Adrenal gland (tissue), 12 donors: ENCODE measurements around the gene HPS3. TPM values are rescaled to one million over a fixed set of nuclear protein-coding genes. Genes with fewer than 3 reads are reported as not detected.
A peak's percentile ranks its signal among the peaks of the same experiment; 100 is the strongest.

Experiments
- DNase-seq, 7 donors: peaks; one replicate each; pipeline ENCODE4 v3.0.0-alpha.2; 2019 to 2020
- H3K27ac ChIP-seq, 5 donors: fragments of 200-600 bp; sonication (generic) in 4 of 5; 1 replicate in 3 of 5; 2 replicates in 2 of 5; pipeline versions ENCODE4 v1.5.1 to v1.8.0; 2016 to 2020; ENCODE audit warnings: mild to moderate bottlenecking in 1 of 5
- H3K27me3 ChIP-seq: fragments of 200-600 bp; 2 replicates; pipeline ENCODE4 v1.8.0; 2021
- H3K36me3 ChIP-seq, 2 donors: fragments of 200-600 bp; replicated peaks in 1 of 2; 1 replicate in 1 of 2; 2 replicates in 1 of 2; pipeline versions ENCODE4 v1.5.1 to v1.8.0; 2018 to 2022
- H3K4me1 ChIP-seq, 2 donors: fragments of 200-600 bp; replicated peaks in 1 of 2; 1 replicate in 1 of 2; 2 replicates in 1 of 2; pipeline versions ENCODE4 v1.5.1 to v1.8.0; 2018 to 2021
- H3K4me3 ChIP-seq, 4 donors: fragments of 200-600 bp; sonication (generic) in 3 of 4; one replicate each; pipeline ENCODE4 v1.5.1; 2016 to 2018
- H3K9me3 ChIP-seq, 3 donors: fragments of 200-600 bp; sonication (generic) in 1 of 3; replicated peaks in 1 of 3; 1 replicate in 2 of 3; 2 replicates in 1 of 3; pipeline versions ENCODE4 v1.5.1 to v1.8.0; 2016 to 2021
- CTCF ChIP-seq, 6 experiments: fragments of 450-650 bp in 4 of 6; fragments of 200-600 bp in 2 of 6; sonication (generic) in 1 of 6; IDR thresholded peaks; 1 replicate in 5 of 6; 2 replicates in 1 of 6; pipeline versions ENCODE4 v1.5.1 to v1.8.0; 2016 to 2021; ENCODE audit warnings: antibody characterized with exemption in 6 of 6, mild to moderate bottlenecking in 2 of 6, moderate library complexity in 1 of 6
- POLR2A ChIP-seq, 2 donors: fragments of 450-650 bp; IDR thresholded peaks; one replicate each; pipeline ENCODE4 v1.6.1; 2017; ENCODE audit warnings: antibody characterized with exemption in 2 of 2, mild to moderate bottlenecking in 2 of 2, moderate library complexity in 1 of 2
- WGBS, 4 donors: extraction: QIAGEN DNeasy Blood & Tissue Kit in 2 of 4; methylation state at CpG; one replicate each; pipeline versions ENCODE4 v1.1.5 to v1.1.7; 2013 to 2017; 5-methylcytosine and 5-hydroxymethylcytosine counted together
- intact Hi-C, 2 donors: fragments of 100-400 bp; cut with DNase I; formaldehyde crosslinking; loops; one replicate each; pipeline versions ENCODE4 v1.14.1 to v1.15.0; 2022 to 2023
- polyA plus RNA-seq, 3 donors: library from polyadenylated mRNA; stranded (reverse); fragments of 200-250 nt in 2 of 3; fragments of 350-450 nt in 1 of 3; fragmentation: Illumina TruSeq in 1 of 3; extraction: RNeasy Lipid Tissue Mini Kit (QIAGEN cat#74804) in 1 of 3; gene quantifications; one replicate each; pipeline ENCODE4 v1.2.3, GENCODE V29; 2013 to 2014
- total RNA-seq, 9 donors: library from RNA; depleted of rRNA in 4 of 9; stranded (reverse); fragments of >200 nt in 4 of 9; fragments of 120-200 nt in 1 of 9; fragmentation: NEBNext Ultra II Directional in 1 of 9; extraction: Animal tissue kit (Norgen Biotek cat#: 25700) in 1 of 9; gene quantifications; one replicate each; pipeline versions ENCODE4 v1.1.0 to v1.2.4, GENCODE V29; 2013 to 2023
- donor health status: healthy with polysubstance abuse.
- donor health status: Bipolar disorder and iron deficiency.
- donor health status: DM: yes; HTN: yes; CAD: no.
- donor health status: DM: no; HTN: no; CAD: no.
- donor health status: DM: no; HTN: no; CAD: no.
- donor health status: DM: yes; HTN: yes; CAD: no.

Gene HPS3
- total and polyA plus RNA-seq, 12 donors, result 6.7 to 38.2 (median 28.9) TPM

DNA sequence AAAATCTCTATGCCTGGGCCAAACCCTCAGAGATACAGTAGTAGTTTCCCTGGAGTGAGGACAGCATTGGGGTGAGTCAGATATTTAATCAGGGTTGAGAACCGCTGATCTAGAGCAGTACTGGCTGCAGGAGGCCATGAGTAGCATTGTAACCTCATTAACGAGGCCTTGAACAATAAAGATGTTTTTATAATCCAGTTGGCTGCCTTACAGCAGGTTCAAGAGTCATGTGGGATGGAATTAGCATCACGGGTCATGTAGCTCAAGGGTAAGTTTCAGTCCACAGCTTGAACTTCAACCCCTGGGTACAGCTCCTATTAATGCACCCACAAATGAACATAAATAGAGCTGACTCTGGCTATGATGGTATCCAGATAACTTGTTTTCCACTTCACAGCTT lies 5.1 kb downstream of the HPS3 start:
- peak overlapping the region; percentile 1 to 82 (median 36) for H3K27ac ChIP-seq
- H3K4me3 ChIP-seq, result no peak overlapping the region
- H3K9me3 ChIP-seq, result no peaks in the 10 kb centered on the region
- intact Hi-C loops, result no loop called here
- 23 to 43% (median 28%) methylated on average over 3 of the region's 3 CpGs for WGBS, 4 donors
- no peaks in the 10 kb centered on the region for H3K27me3 ChIP-seq
- peak; percentile 55 to 81 (median 68) for DNase-seq
- no peaks in the 10 kb centered on the region for H3K36me3 ChIP-seq
- H3K4me1 ChIP-seq, result peaks cover 10 to 38% of the 10 kb centered on the region in 2 donors
- no peak for TF ChIP-seq CTCF (IDR thresholded peaks at IDR 0.05)
- peak in 1 of 2 donors; percentile 22 for TF ChIP-seq POLR2A (IDR thresholded peaks at IDR 0.05)

- H3K27me3 ChIP-seq, result no peaks in the 10 kb centered on the region
- DNase-seq, result no peak
- peaks cover 0 to 11% of the 10 kb centered on the region in 2 donors for H3K4me1 ChIP-seq
- intact Hi-C loops, result no loop called here
- no peak for TF ChIP-seq POLR2A (IDR thresholded peaks at IDR 0.05)
- no peak for TF ChIP-seq CTCF (IDR thresholded peaks at IDR 0.05)
- H3K27ac ChIP-seq, result no peak overlapping the region
- WGBS, 4 donors, result 63 to 83% (median 71%) methylated on average over 4 of the region's 4 CpGs
- peaks cover 0 to 10% of the 10 kb centered on the region in 2 donors for H3K36me3 ChIP-seq
- H3K9me3 ChIP-seq, result no peaks in the 10 kb centered on the region
- H3K4me3 ChIP-seq, result no peak overlapping the region
Measured at GRCh38 chr3:149142682-149143081, 13.2 kb downstream of the HPS3 start.

DNA sequence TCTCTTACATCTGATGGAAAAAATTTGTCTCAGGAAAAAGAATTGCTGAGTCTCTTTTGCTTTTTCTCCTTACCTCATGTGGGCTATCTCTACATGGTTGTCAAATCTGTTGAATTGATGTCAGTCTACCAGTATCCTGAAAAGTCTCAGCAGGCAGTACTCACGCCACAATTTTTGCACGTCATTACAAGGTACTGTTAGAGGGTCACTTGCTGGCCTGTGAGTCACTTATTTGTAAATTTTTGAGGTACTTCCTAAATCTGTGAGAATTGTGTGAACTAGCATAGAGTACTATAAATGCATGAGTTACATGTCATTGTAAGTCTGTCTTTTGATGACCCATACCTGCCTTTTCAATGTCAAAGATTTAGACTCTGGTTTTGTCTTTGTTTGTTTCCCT lies 15.9 kb downstream of the HPS3 start:
- Histone ChIP-seq H3K4me3 (no peak overlapping the region), H3K27ac (peak overlapping the region in 2 of 5 donors; percentile 27 to 48), H3K4me1 (peaks cover 0 to 11% of the 10 kb centered on the region in 2 donors), H3K9me3 (no peaks in the 10 kb centered on the region), H3K36me3 (peaks cover 0 to 10% of the 10 kb centered on the region in 2 donors), H3K27me3 (no peaks in the 10 kb centered on the region)
- 65 to 79% (median 72%) methylated on average over 2 of the region's 2 CpGs for whole genome bisulfite sequencing, 4 donors
- TF ChIP-seq POLR2A (IDR thresholded peaks at IDR 0.05) (no peak), CTCF (IDR thresholded peaks at IDR 0.05) (no peak)
- peak in 1 of 7 donors; percentile 13 for DNase-seq
- intact Hi-C loops, result no loop called here

DNA sequence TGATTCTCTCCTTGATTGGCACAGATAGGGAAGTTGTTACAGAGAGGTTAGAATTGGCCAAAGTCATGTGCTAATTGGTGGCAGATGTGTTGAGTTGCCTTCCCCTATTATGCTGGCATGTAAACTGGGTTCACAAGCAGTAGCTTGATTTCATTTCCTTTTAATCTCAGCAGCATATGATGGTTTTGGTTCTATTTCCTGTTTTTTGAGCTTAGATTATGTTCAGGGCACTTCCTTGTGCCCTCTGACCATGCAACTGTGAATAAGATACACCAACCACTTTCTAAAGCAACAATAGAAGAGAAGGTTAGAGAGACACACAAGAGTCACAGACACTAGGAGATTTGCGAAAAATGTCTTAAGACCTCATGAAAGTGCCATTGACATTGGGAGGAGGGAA lies 16.5 kb downstream of the HPS3 start:
- intact Hi-C loops, result no loop called here
- 70 to 83% (median 74%) methylated on average over 1 of the region's 1 CpG for WGBS, 4 donors

More for the DNA sequence above, 16.5 kb downstream of the HPS3 start:
- Histone ChIP-seq H3K4me1 (peaks cover 0 to 11% of the 10 kb centered on the region in 2 donors), H3K4me3 (no peak overlapping the region), H3K9me3 (no peaks in the 10 kb centered on the region), H3K27ac (peak overlapping the region in 2 of 5 donors; percentile 27 to 62), H3K27me3 (no peaks in the 10 kb centered on the region), H3K36me3 (peaks cover 0 to 10% of the 10 kb centered on the region in 2 donors)
- peak in 2 of 7 donors; percentile 11 to 26 for DNase-seq
- TF ChIP-seq POLR2A (IDR thresholded peaks at IDR 0.05) (no peak), CTCF (IDR thresholded peaks at IDR 0.05) (no peak)
